ENCODE measurements around the gene LRRC8D.

Gene LRRC8D

DNA sequence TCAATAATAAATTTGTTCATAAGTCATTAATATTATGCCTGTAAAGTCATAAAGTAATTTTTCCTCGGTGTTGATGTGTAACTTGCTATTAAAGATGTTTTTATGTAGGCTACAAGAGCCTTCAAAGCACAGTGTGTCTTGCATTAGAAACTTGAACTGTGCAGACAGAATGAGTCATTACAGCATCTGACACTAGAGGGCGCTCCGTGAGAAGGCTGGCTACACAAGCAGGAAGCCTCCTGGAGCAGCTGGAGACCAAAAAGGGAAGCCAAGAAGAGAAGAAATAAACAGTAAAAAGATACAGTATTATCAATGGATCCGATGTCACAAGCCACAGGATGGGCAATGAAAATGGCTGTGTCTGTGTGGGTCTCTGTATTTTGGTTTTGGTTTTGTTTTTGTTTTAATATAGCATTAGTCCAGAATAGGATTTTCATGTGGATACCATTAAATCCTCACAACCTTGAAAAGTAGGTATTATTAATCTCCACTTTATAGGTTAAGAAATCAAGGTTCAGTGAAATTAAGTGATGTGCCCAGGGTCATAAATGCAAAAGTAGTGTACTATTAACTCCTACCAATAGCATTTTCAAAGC lies 16.1 kb upstream of the LRRC8D start:
- no peaks in the 10 kb centered on the region for H3F3A ChIP-seq (ENCODE audit: insufficient read depth)
- H2AFZ ChIP-seq (ENCODE audit: low read depth, low read length, severe bottlenecking) = no peak overlapping the region
- no peak for TF ChIP-seq EZH2phosphoT487 (conservative IDR thresholded peaks at IDR 0.05; ENCODE audit: low read length)
- TF ChIP-seq, protein P1, sequence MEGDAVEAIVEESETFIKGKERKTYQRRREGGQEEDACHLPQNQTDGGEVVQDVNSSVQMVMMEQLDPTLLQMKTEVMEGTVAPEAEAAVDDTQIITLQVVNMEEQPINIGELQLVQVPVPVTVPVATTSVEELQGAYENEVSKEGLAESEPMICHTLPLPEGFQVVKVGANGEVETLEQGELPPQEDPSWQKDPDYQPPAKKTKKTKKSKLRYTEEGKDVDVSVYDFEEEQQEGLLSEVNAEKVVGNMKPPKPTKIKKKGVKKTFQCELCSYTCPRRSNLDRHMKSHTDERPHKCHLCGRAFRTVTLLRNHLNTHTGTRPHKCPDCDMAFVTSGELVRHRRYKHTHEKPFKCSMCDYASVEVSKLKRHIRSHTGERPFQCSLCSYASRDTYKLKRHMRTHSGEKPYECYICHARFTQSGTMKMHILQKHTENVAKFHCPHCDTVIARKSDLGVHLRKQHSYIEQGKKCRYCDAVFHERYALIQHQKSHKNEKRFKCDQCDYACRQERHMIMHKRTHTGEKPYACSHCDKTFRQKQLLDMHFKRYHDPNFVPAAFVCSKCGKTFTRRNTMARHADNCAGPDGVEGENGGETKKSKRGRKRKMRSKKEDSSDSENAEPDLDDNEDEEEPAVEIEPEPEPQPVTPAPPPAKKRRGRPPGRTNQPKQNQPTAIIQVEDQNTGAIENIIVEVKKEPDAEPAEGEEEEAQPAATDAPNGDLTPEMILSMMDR (IDR thresholded peaks at IDR 0.05; ENCODE audit: insufficient read depth, low read length, poor library complexity, severe bottlenecking) = peak; percentile 87
- no peaks in the 10 kb centered on the region for H3K36me3 ChIP-seq (ENCODE audit: low read length)
- H3K27me3 ChIP-seq (ENCODE audit: low read length) = no peaks in the 10 kb centered on the region
- H3K9me2 ChIP-seq (replicated peaks; ENCODE audit: insufficient read depth, low read length) = no peaks in the 10 kb centered on the region
- no peaks in the 10 kb centered on the region for H3K9me3 ChIP-seq (ENCODE audit: insufficient read depth, low read length)
- no peaks in the 10 kb centered on the region for H4K20me1 ChIP-seq (ENCODE audit: low read depth, low read length)
- no peak overlapping the region for H3K27ac ChIP-seq (ENCODE audit: low read depth, low read length)
- H3K4me2 ChIP-seq (ENCODE audit: low read depth, low read length, poor library complexity, severe bottlenecking) = no peak overlapping the region
- H3K9ac ChIP-seq (ENCODE audit: low read length) = no peak overlapping the region
- no peak overlapping the region for H3K4me3 ChIP-seq (ENCODE audit: insufficient read depth, low read length, poor library complexity, severe bottlenecking)
- no peaks in the 10 kb centered on the region for H3K79me2 ChIP-seq (ENCODE audit: insufficient read depth, low read length)

DNA sequence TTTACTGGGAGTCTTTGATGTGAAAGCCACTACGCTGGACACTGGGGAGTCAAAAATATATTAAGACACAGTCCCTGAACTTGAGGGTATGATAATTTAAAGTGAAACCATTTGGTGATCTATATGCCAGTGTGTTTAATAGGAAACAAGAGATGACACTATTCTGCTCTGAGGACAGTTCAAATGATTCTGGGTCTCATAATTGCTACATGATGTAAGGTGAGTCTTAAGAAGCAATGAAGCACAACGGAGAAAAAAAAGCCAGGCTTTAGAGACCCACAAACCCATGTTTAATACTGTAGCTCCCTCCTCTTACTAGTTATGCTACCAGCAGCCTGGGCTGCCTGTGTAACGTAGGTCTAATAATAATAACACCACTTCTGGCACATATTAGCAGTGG lies 14.2 kb upstream of the LRRC8D start:
- Histone ChIP-seq H3K79me2 (ENCODE audit: insufficient read depth, low read length) (no peaks in the 10 kb centered on the region), H3K27me3 (ENCODE audit: low read length) (no peaks in the 10 kb centered on the region), H3K9me2 (replicated peaks; ENCODE audit: insufficient read depth, low read length) (no peaks in the 10 kb centered on the region), H3K9ac (ENCODE audit: low read length) (no peak overlapping the region), H3K27ac (ENCODE audit: low read depth, low read length) (no peak overlapping the region), H3K9me3 (ENCODE audit: insufficient read depth, low read length) (no peaks in the 10 kb centered on the region), H3K4me2 (ENCODE audit: low read depth, low read length, poor library complexity, severe bottlenecking) (no peak overlapping the region), H3F3A (ENCODE audit: insufficient read depth) (no peaks in the 10 kb centered on the region), H2AFZ (ENCODE audit: low read depth, low read length, severe bottlenecking) (no peak overlapping the region), H3K36me3 (ENCODE audit: low read length) (no peaks in the 10 kb centered on the region), H3K4me3 (ENCODE audit: insufficient read depth, low read length, poor library complexity, severe bottlenecking) (no peak overlapping the region), H4K20me1 (ENCODE audit: low read depth, low read length) (no peaks in the 10 kb centered on the region)
- no peak for TF ChIP-seq EZH2phosphoT487 (conservative IDR thresholded peaks at IDR 0.05; ENCODE audit: low read length)

DNA sequence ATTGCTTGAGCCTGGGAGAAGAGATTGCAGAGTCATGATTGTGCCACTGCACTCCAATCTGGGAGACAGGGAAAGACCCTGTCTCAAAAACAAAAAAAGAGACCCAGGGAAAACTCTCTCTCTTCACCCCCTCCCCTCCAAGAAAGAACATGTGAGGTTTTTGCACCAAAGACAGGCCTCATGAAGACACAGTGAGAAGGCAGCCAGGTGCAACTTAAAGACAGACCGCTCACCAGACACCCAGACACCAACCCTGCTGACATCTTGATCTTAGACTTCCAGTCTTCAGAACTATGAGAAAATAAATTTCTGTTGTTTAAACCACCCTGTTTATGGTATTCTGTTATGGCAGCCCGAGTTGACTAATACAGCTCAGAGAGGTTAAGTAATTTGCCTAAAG lies 13.3 kb upstream of the LRRC8D start:
- Histone ChIP-seq H3K4me3 (ENCODE audit: insufficient read depth, low read length, poor library complexity, severe bottlenecking) (no peak overlapping the region), H3K9me3 (ENCODE audit: insufficient read depth, low read length) (no peaks in the 10 kb centered on the region), H3K9me2 (replicated peaks; ENCODE audit: insufficient read depth, low read length) (no peaks in the 10 kb centered on the region), H3K4me2 (ENCODE audit: low read depth, low read length, poor library complexity, severe bottlenecking) (no peak overlapping the region), H3K27ac (ENCODE audit: low read depth, low read length) (no peak overlapping the region), H3K36me3 (ENCODE audit: low read length) (no peaks in the 10 kb centered on the region), H3K79me2 (ENCODE audit: insufficient read depth, low read length) (no peaks in the 10 kb centered on the region), H3F3A (ENCODE audit: insufficient read depth) (no peaks in the 10 kb centered on the region), H2AFZ (ENCODE audit: low read depth, low read length, severe bottlenecking) (no peak overlapping the region), H3K9ac (ENCODE audit: low read length) (no peak overlapping the region), H4K20me1 (ENCODE audit: low read depth, low read length) (no peaks in the 10 kb centered on the region), H3K27me3 (ENCODE audit: low read length) (no peaks in the 10 kb centered on the region)
- TF ChIP-seq EZH2phosphoT487 (conservative IDR thresholded peaks at IDR 0.05; ENCODE audit: low read length) = no peak
- TF ChIP-seq, protein P1 (IDR thresholded peaks at IDR 0.05; ENCODE audit: insufficient read depth, low read length, poor library complexity, severe bottlenecking) = no peak

DNA sequence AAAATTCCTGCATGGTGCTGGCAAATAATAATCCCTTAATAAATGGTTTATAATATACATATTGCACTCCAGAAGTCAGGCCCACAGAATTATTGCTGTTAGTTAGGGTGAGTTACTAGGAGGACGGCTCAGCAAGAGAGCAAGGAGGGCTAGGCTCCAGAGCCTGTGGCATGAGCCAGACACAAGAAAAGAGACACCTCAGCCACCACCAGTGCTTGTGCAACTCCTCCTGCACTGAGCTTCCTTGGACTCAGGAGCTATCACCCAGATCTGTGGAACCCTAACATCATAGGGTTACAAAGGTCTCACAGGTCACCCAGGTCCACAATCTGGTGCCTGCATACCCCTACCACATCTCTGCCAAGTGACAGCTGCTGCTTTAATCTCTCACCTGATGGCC lies 12.8 kb upstream of the LRRC8D start:
- Histone ChIP-seq H3K9me3 (ENCODE audit: insufficient read depth, low read length) (no peaks in the 10 kb centered on the region), H2AFZ (ENCODE audit: low read depth, low read length, severe bottlenecking) (no peak overlapping the region), H3K36me3 (ENCODE audit: low read length) (no peaks in the 10 kb centered on the region), H3K9ac (ENCODE audit: low read length) (no peak overlapping the region), H3K4me3 (ENCODE audit: insufficient read depth, low read length, poor library complexity, severe bottlenecking) (no peak overlapping the region), H3K79me2 (ENCODE audit: insufficient read depth, low read length) (no peaks in the 10 kb centered on the region), H3F3A (ENCODE audit: insufficient read depth) (no peaks in the 10 kb centered on the region), H3K9me2 (replicated peaks; ENCODE audit: insufficient read depth, low read length) (no peaks in the 10 kb centered on the region), H3K27ac (ENCODE audit: low read depth, low read length) (no peak overlapping the region), H3K27me3 (ENCODE audit: low read length) (no peaks in the 10 kb centered on the region), H4K20me1 (ENCODE audit: low read depth, low read length) (no peaks in the 10 kb centered on the region), H3K4me2 (ENCODE audit: low read depth, low read length, poor library complexity, severe bottlenecking) (no peak overlapping the region)
- no peak for TF ChIP-seq EZH2phosphoT487 (conservative IDR thresholded peaks at IDR 0.05; ENCODE audit: low read length)
- TF ChIP-seq, protein P1 (IDR thresholded peaks at IDR 0.05; ENCODE audit: insufficient read depth, low read length, poor library complexity, severe bottlenecking) = no peak

All from SU-DHL-6 (cell line).